Measurements from ENCODE around the gene GRK5. TPM values are rescaled to one million over a fixed set of nuclear protein-coding genes. Genes with fewer than 3 reads are reported as not detected.

The GRK5 gene
- total RNA-seq, 1 donor from 2014 or later, result 21.3 TPM

GRCh38 chr10:119296703-119297102 lies 89.3 kb downstream of the GRK5 start:
- POLR2A ChIA-PET, result interaction anchor here (1.2 kb wide), 1 partner anchor 9 kb away, joined by 3 read pairs; no protein-coding TSS in a partner anchor
- TF ChIP-seq CTCF (IDR thresholded peaks at IDR 0.05), result no peak
- CTCF ChIA-PET, result no interaction called here
- intact Hi-C loops (cut with micrococcal nuclease), result no loop called here
- ATAC-seq (ENCODE audit: low read depth) (no peak), DNase-seq (no peak)
- H3K36me3 Mint-ChIP-seq (ENCODE audit: low read depth), result peaks cover 25% of the 10 kb centered on the region
- no peaks in the 10 kb centered on the region for H3K27me3 Mint-ChIP-seq
- peaks cover 5% of the 10 kb centered on the region for H3K9me3 Mint-ChIP-seq
- peaks cover 47% of the 10 kb centered on the region for H3K4me1 Mint-ChIP-seq
- H3K4me3 Mint-ChIP-seq, result no peak overlapping the region
- no peak overlapping the region for H3K27ac Mint-ChIP-seq

GRCh38 chr10:119297207-119297968 lies 90.0 kb downstream of the GRK5 start:
- Mint-ChIP-seq H3K9me3 (peaks cover 5% of the 10 kb centered on the region), H3K27me3 (no peaks in the 10 kb centered on the region), H3K4me1 (peaks cover 48% of the 10 kb centered on the region), H3K27ac (no peak overlapping the region), H3K36me3 (ENCODE audit: low read depth) (peaks cover 25% of the 10 kb centered on the region), H3K4me3 (no peak overlapping the region)
- TF ChIP-seq CTCF (IDR thresholded peaks at IDR 0.05), result no peak
- CTCF ChIA-PET, result interaction anchor here (2.6 kb wide), 1 partner anchor 91 kb away, joined by 8 read pairs; the partner anchor contains the start of gene GRK5
- ATAC-seq (ENCODE audit: low read depth) (no peak), DNase-seq (no peak)
- intact Hi-C loops (cut with micrococcal nuclease), result no loop called here
- POLR2A ChIA-PET, result interaction anchor here (1.2 kb wide), 1 partner anchor 8 kb away, joined by 3 read pairs; no protein-coding TSS in a partner anchor

GRCh38 chr10:119298810-119299209 lies 91.4 kb downstream of the GRK5 start:
- DNase-seq, result no peak
- peaks cover 5% of the 10 kb centered on the region for H3K9me3 Mint-ChIP-seq
- CTCF ChIA-PET, result interaction anchor here (1.2 to 2.6 kb wide), 2 partner anchors 92 to 99 kb away, joined by 3 to 8 read pairs; partner anchors contain the start of gene GRK5
- POLR2A ChIA-PET, result no interaction called here
- intact Hi-C loops (cut with micrococcal nuclease), result no loop called here
- H3K27ac Mint-ChIP-seq, result peak overlapping the region; percentile 54
- H3K4me3 Mint-ChIP-seq, result no peak overlapping the region
- peaks cover 51% of the 10 kb centered on the region for H3K4me1 Mint-ChIP-seq
- TF ChIP-seq CTCF (IDR thresholded peaks at IDR 0.05), result no peak
- H3K27me3 Mint-ChIP-seq, result no peaks in the 10 kb centered on the region
- H3K36me3 Mint-ChIP-seq (ENCODE audit: low read depth), result peaks cover 24% of the 10 kb centered on the region
- no peak for ATAC-seq (ENCODE audit: low read depth)

- Mint-ChIP-seq H3K27ac (peak overlapping the region; percentile 92), H3K9me3 (peaks cover 5% of the 10 kb centered on the region), H3K4me1 (peaks cover 58% of the 10 kb centered on the region), H3K27me3 (no peaks in the 10 kb centered on the region), H3K36me3 (ENCODE audit: low read depth) (peaks cover 22% of the 10 kb centered on the region), H3K4me3 (no peak overlapping the region)
- no peak for TF ChIP-seq CTCF (IDR thresholded peaks at IDR 0.05)
- DNase-seq (no peak), ATAC-seq (ENCODE audit: low read depth) (peak; percentile 40)
- ChIA-PET CTCF (interaction anchor here (1.2 to 2.6 kb wide), 3 partner anchors 28 to 100 kb away, joined by 3 to 8 read pairs (median 3); partner anchors contain the start of gene GRK5), POLR2A (no interaction called here)
- intact Hi-C loops (cut with micrococcal nuclease), result no loop called here
Measured at GRCh38 chr10:119299531-119299930, 92.2 kb downstream of the GRK5 start.

GRCh38 chr10:119301397-119301796 lies 94.0 kb downstream of the GRK5 start:
- Mint-ChIP-seq H3K27ac (peak overlapping the region; percentile 92), H3K4me1 (peaks cover 77% of the 10 kb centered on the region), H3K4me3 (peak overlapping the region; percentile 57), H3K9me3 (peaks cover 3% of the 10 kb centered on the region), H3K27me3 (no peaks in the 10 kb centered on the region), H3K36me3 (ENCODE audit: low read depth) (peaks cover 15% of the 10 kb centered on the region)
- intact Hi-C loops (cut with micrococcal nuclease), result no loop called here
- TF ChIP-seq CTCF (IDR thresholded peaks at IDR 0.05), result no peak
- CTCF ChIA-PET, result interaction anchor here (0.9 to 1.6 kb wide), 2 partner anchors 92 to 95 kb away, joined by 3 to 7 read pairs; partner anchors contain the start of gene GRK5
- ATAC-seq (ENCODE audit: low read depth) (peak; percentile 14), DNase-seq (no peak)
- POLR2A ChIA-PET, result interaction anchor here (1.3 to 2.1 kb wide), 3 partner anchors 30 to 241 kb away, joined by 4 to 7 read pairs (median 6); partner anchors contain the start of gene RGS10

Measured in activated B cell treated with CpG ODN at 0.5 μM for 24 hours (primary cell).